Peyer's patch (tissue), 4 donors: ENCODE data around the gene CBR4.

Source experiments
- CTCF ChIP-seq, 6 experiments: fragments of 450-650 bp in 4 of 6; fragments of 200-600 bp in 2 of 6; sonication (generic) in 1 of 6; IDR thresholded peaks; one replicate each; pipeline ENCODE4 v1.5.1; 2017 to 2019; ENCODE audit warnings: antibody characterized with exemption in 6 of 6, mild to moderate bottlenecking in 3 of 6, moderate library complexity in 1 of 6
- POLR2A ChIP-seq, 2 donors: fragments of 450-650 bp; IDR thresholded peaks; one replicate each; pipeline ENCODE4 v1.5.1; 2017; ENCODE audit warnings: antibody characterized with exemption in 2 of 2, mild to moderate bottlenecking in 2 of 2, moderate library complexity in 2 of 2

GRCh38 chr4:169044714-169045447, 34.8 kb upstream of the CBR4 start:
- TF ChIP-seq CTCF (IDR thresholded peaks at IDR 0.05) (no peak), POLR2A (IDR thresholded peaks at IDR 0.05) (no peak)
